Measurements from ENCODE around the gene KYAT1. TPM values are rescaled to one million over a fixed set of nuclear protein-coding genes. Genes with fewer than 3 reads are reported as not detected.

The KYAT1 gene
- 10 to 100 TPM; 10.1 to 10.9 TPM for total RNA-seq

- CTCF ChIA-PET = interaction anchor here (1.1 to 1.7 kb wide), 3 partner anchors 23 to 111 kb away, joined by 3 to 4 read pairs (median 3); partner anchors contain the start of gene ZER1
- POLR2A ChIA-PET = interaction anchor here (0.8 to 1.0 kb wide), 2 partner anchors 9 to 198 kb away, joined by 3 read pairs; no protein-coding TSS in a partner anchor
These were observed at the start of gene KYAT1, which contains the start of gene LRRC8A for GRCh38 chr9:128881884-128882676. Gene KYAT1, minus strand, starts transcription at chr9:128881950. Its CDS starts 36,545 bp downstream, at chr9:128845405. Gene LRRC8A, plus strand, starts transcription at chr9:128882133. Its CDS starts 25,032 bp downstream, at chr9:128907165.

- CTCF ChIA-PET = interaction anchor here (0.7 to 2.8 kb wide), 5 partner anchors 35 to 67 kb away, joined by 3 to 43 read pairs (median 6); no protein-coding TSS in a partner anchor
- POLR2A ChIA-PET = interaction anchor here (0.7 kb wide), 1 partner anchor 52 kb away, joined by 3 read pairs; no protein-coding TSS in a partner anchor
These were observed 47.8 kb upstream of the KYAT1 start for GRCh38 chr9:128929560-128929959.

GRCh38 chr9:128928624-128929023, 46.9 kb upstream of the KYAT1 start:
- POLR2A ChIA-PET = interaction anchor here (0.5 kb wide), 1 partner anchor 616 kb away, joined by 3 read pairs; no protein-coding TSS in a partner anchor
- CTCF ChIA-PET = interaction anchor here (0.5 to 2.8 kb wide), 21 partner anchors 8 to 246 kb away, joined by 3 to 43 read pairs (median 4); partner anchors contain the start of gene ENDOG

GRCh38 chr9:128927731-128928411, 46.1 kb upstream of the KYAT1 start:
- ChIA-PET POLR2A (interaction anchor here (0.5 kb wide), 1 partner anchor 615 kb away, joined by 3 read pairs; no protein-coding TSS in a partner anchor), CTCF (interaction anchor here (0.5 to 2.8 kb wide), 23 partner anchors 8 to 245 kb away, joined by 3 to 43 read pairs (median 4); partner anchors contain the start of gene ENDOG)

GRCh38 chr9:128923493-128923883, 41.7 kb upstream of the KYAT1 start:
- POLR2A ChIA-PET = no interaction called here

GRCh38 chr9:128921881-128922763, 40.4 kb upstream of the KYAT1 start:
- ChIA-PET POLR2A (interaction anchor here (0.6 to 0.7 kb wide), 2 partner anchors 116 to 279 kb away, joined by 4 to 5 read pairs; no protein-coding TSS in a partner anchor), CTCF (interaction anchor here (0.6 to 1.1 kb wide), 4 partner anchors 10 to 341 kb away, joined by 3 read pairs; no protein-coding TSS in a partner anchor)

More at GRCh38 chr9:128923493-128923883, 41.7 kb upstream of the KYAT1 start:
- CTCF ChIA-PET = interaction anchor here (0.9 to 1.0 kb wide), 2 partner anchors 46 to 342 kb away, joined by 3 read pairs; no protein-coding TSS in a partner anchor

- ChIA-PET CTCF (interaction anchor here (0.6 to 1.0 kb wide), 2 partner anchors 8 to 43 kb away, joined by 3 read pairs; no protein-coding TSS in a partner anchor), POLR2A (no interaction called here)
These were observed 38.8 kb upstream of the KYAT1 start, which contains the start of gene PHYHD1 for GRCh38 chr9:128920381-128921058. Gene PHYHD1, plus strand, starts transcription at chr9:128920982. Its CDS starts 1,342 bp downstream, at chr9:128922324.

- CTCF ChIA-PET = interaction anchor here (0.6 to 1.0 kb wide), 3 partner anchors 9 to 71 kb away, joined by 3 to 6 read pairs (median 3); no protein-coding TSS in a partner anchor
- POLR2A ChIA-PET = no interaction called here
These were observed 37.8 kb upstream of the KYAT1 start for GRCh38 chr9:128919402-128920089.

- ChIA-PET CTCF (interaction anchor here (0.6 kb wide), 1 partner anchor 13 kb away, joined by 3 read pairs; no protein-coding TSS in a partner anchor), POLR2A (no interaction called here)
These were observed 37.2 kb upstream of the KYAT1 start for GRCh38 chr9:128918921-128919320.

- POLR2A ChIA-PET = interaction anchor here (0.7 kb wide), 1 partner anchor 916 kb away, joined by 3 read pairs; no protein-coding TSS in a partner anchor
These were observed 35.5 kb upstream of the KYAT1 start for GRCh38 chr9:128917151-128917849.

GRCh38 chr9:128916745-128917144, 35.0 kb upstream of the KYAT1 start:
- ChIA-PET POLR2A (interaction anchor here (0.7 kb wide), 1 partner anchor 916 kb away, joined by 3 read pairs; no protein-coding TSS in a partner anchor), CTCF (interaction anchor here (1.8 kb wide), 1 partner anchor 12 kb away, joined by 7 read pairs; no protein-coding TSS in a partner anchor)

More at GRCh38 chr9:128917151-128917849, 35.5 kb upstream of the KYAT1 start:
- CTCF ChIA-PET = interaction anchor here (1.8 kb wide), 1 partner anchor 11 kb away, joined by 7 read pairs; no protein-coding TSS in a partner anchor

GRCh38 chr9:128916204-128916603, 34.5 kb upstream of the KYAT1 start:
- ChIA-PET CTCF (interaction anchor here (1.8 kb wide), 1 partner anchor 12 kb away, joined by 7 read pairs; no protein-coding TSS in a partner anchor), POLR2A (interaction anchor here (0.7 kb wide), 1 partner anchor 917 kb away, joined by 3 read pairs; no protein-coding TSS in a partner anchor)

- POLR2A ChIA-PET = interaction anchor here (0.6 kb wide), 1 partner anchor 93 kb away, joined by 3 read pairs; no protein-coding TSS in a partner anchor
- CTCF ChIA-PET = interaction anchor here (0.8 kb wide), 1 partner anchor 16 kb away, joined by 5 read pairs; no protein-coding TSS in a partner anchor
These were observed 32.4 kb upstream of the KYAT1 start for GRCh38 chr9:128913995-128914772.

- ChIA-PET POLR2A (no interaction called here), CTCF (interaction anchor here (0.8 to 1.4 kb wide), 2 partner anchors 15 to 17 kb away, joined by 5 read pairs; no protein-coding TSS in a partner anchor)
These were observed 31.5 kb upstream of the KYAT1 start for GRCh38 chr9:128913048-128913900.
